NT2/D1 (cell line): ENCODE measurements around the gene FBXL2.

ENCODE experiments used
- YY1 ChIP-seq: IDR thresholded peaks from 2 replicates; pipeline ENCODE4 v1.6.1; 2011; ENCODE audit not compliant: insufficient read length, insufficient read depth
- ZNF274 ChIP-seq: IDR thresholded peaks from 2 replicates; pipeline ENCODE4 v1.6.1; 2011; ENCODE audit warnings: mild to moderate bottlenecking, low read depth, low read length

GRCh38 chr3:33312361-33312760 lies 35.1 kb downstream of the FBXL2 start:
- TF ChIP-seq YY1 (no peak), ZNF274 (no peak)
